Omental fat pad (tissue), 4 donors: ENCODE data around the gene PHF12. TPM values are rescaled to one million over a fixed set of nuclear protein-coding genes. Genes with fewer than 3 reads are reported as not detected.

Experiments used
- ATAC-seq: fragments of 150-250 bp; one replicate; pipeline ENCODE4 v1.9.1; 2016; ENCODE audit warnings: mild to moderate bottlenecking, moderate library complexity; ENCODE audit not compliant: low FRiP score
- DNase-seq: peaks from one replicate; pipeline ENCODE4 v3.0.0-alpha.2; 2019; ENCODE audit warnings: low spot score
- CTCF ChIP-seq, 3 donors: fragments of 450-650 bp; IDR thresholded peaks; one replicate each; pipeline ENCODE4 v1.5.1; 2016 to 2017; ENCODE audit warnings: antibody characterized with exemption in 3 of 3, mild to moderate bottlenecking in 3 of 3, moderate library complexity in 2 of 3
- total RNA-seq, 4 donors: library from RNA; depleted of rRNA; stranded (reverse); fragments of >200 nt; gene quantifications; one replicate each; pipeline ENCODE4 v1.1.0, GENCODE V29; 2016

Gene PHF12
- total RNA-seq, 4 donors from 2014 or later, result 15.6 to 47.1 (median 27.6) TPM

GRCh38 chr17:28992625-28993600 is 41.6 kb upstream of the PHF12 start:
- no peak for ATAC-seq

GRCh38 chr17:28992185-28992584 is 40.9 kb upstream of the PHF12 start:
- DNase-seq, result no peak
- TF ChIP-seq CTCF (IDR thresholded peaks at IDR 0.05), result no peak
- no peak for ATAC-seq

More at GRCh38 chr17:28992625-28993600, 41.6 kb upstream of the PHF12 start:
- no peak for DNase-seq
- TF ChIP-seq CTCF (IDR thresholded peaks at IDR 0.05), result no peak

- no peak for DNase-seq
- TF ChIP-seq CTCF (IDR thresholded peaks at IDR 0.05), result no peak
- no peak for ATAC-seq
Measured at GRCh38 chr17:28991779-28992178, 40.5 kb upstream of the PHF12 start.

GRCh38 chr17:28989028-28989427 is 37.7 kb upstream of the PHF12 start:
- no peak for TF ChIP-seq CTCF (IDR thresholded peaks at IDR 0.05)
- ATAC-seq (no peak), DNase-seq (no peak)

GRCh38 chr17:28988475-28988874 is 37.2 kb upstream of the PHF12 start:
- no peak for DNase-seq
- ATAC-seq, result no peak
- TF ChIP-seq CTCF (IDR thresholded peaks at IDR 0.05), result no peak

GRCh38 chr17:28986714-28987655 is 35.7 kb upstream of the PHF12 start:
- no peak for DNase-seq
- ATAC-seq, result no peak
- TF ChIP-seq CTCF (IDR thresholded peaks at IDR 0.05), result no peak
